GM21423 (cell line): ENCODE data around the gene KRTAP10-7.
"Not testable (repeated sequence)": the region's sequence is repeated elsewhere in the genome, so short reads cannot be mapped to it uniquely, and the experiment has no call there.

Experiments used
- ATAC-seq: cut with Tn5 transposase; IDR thresholded peaks from one replicate; pipeline ENCODE4 v1.9.1; 2021; ENCODE audit warnings: mild to moderate bottlenecking, moderate library complexity; ENCODE audit not compliant: unreplicated experiment

The KRTAP10-7 gene

GRCh38 chr21:44627831-44628233 is 27.4 kb downstream of the KRTAP10-7 start:
- ATAC-seq = not testable (repeated sequence)

GRCh38 chr21:44628707-44629391 is 28.5 kb downstream of the KRTAP10-7 start:
- no peak for ATAC-seq

- ATAC-seq = no peak
These were observed 30.0 kb downstream of the KRTAP10-7 start for GRCh38 chr21:44630440-44630839.

- ATAC-seq = no peak
These were observed 31.7 kb downstream of the KRTAP10-7 start for GRCh38 chr21:44632067-44632466.

GRCh38 chr21:44636209-44637017 is 36.0 kb downstream of the KRTAP10-7 start:
- no peak for ATAC-seq

GRCh38 chr21:44637018-44637850 is 36.8 kb downstream of the KRTAP10-7 start, which contains the start of gene KRTAP10-10:
TSS of gene KRTAP10-10 (plus strand) at chr21:44637356. CDS start at chr21:44637418, 62 bp downstream.
- no peak for ATAC-seq

GRCh38 chr21:44637851-44638348 is 37.5 kb downstream of the KRTAP10-7 start:
- not testable (repeated sequence) for ATAC-seq

GRCh38 chr21:44638506-44639330 is 38.3 kb downstream of the KRTAP10-7 start:
- ATAC-seq = not testable (repeated sequence)

GRCh38 chr21:44639331-44639655 is 38.9 kb downstream of the KRTAP10-7 start:
- ATAC-seq = no peak

- ATAC-seq = no peak
These were observed 40.4 kb downstream of the KRTAP10-7 start for GRCh38 chr21:44640761-44641160.

GRCh38 chr21:44643741-44644310 is 43.4 kb downstream of the KRTAP10-7 start:
- ATAC-seq = no peak

GRCh38 chr21:44644878-44645277 is 44.5 kb downstream of the KRTAP10-7 start:
- ATAC-seq = no peak

GRCh38 chr21:44646366-44647221 is 46.2 kb downstream of the KRTAP10-7 start, which contains the start of gene KRTAP10-11:
TSS of gene KRTAP10-11 (plus strand) at chr21:44646414. CDS start at chr21:44646459, 45 bp downstream.
- ATAC-seq = not testable (repeated sequence)

GRCh38 chr21:44647222-44647552 is 46.8 kb downstream of the KRTAP10-7 start:
- ATAC-seq = no peak

- ATAC-seq = no peak
These were observed 48.3 kb downstream of the KRTAP10-7 start for GRCh38 chr21:44648557-44649311.

- no peak for ATAC-seq
These were observed 49.2 kb downstream of the KRTAP10-7 start for GRCh38 chr21:44649521-44650100.

- no peak for ATAC-seq
These were observed 50.0 kb downstream of the KRTAP10-7 start for GRCh38 chr21:44650265-44650972.
